Hippocampal formation (tissue), 2 donors: ENCODE results near the gene ENTPD8.
"Not testable (repeated sequence)": the region's sequence is repeated elsewhere in the genome, so short reads cannot be mapped to it uniquely, and the experiment has no call there.

Experiments
- DNase-seq, 2 donors: peaks; one replicate each; lab custom pipeline; 2025; lab: John Stamatoyannopoulos, UW

The ENTPD8 gene

GRCh38 chr9:137394866-137395665 lies 46.1 kb downstream of the ENTPD8 start:
- DNase-seq = no peak

- DNase-seq = no peak
These were observed 47.7 kb downstream of the ENTPD8 start for GRCh38 chr9:137393176-137394150.

- no peak for DNase-seq
These were observed 48.7 kb downstream of the ENTPD8 start for GRCh38 chr9:137392232-137393007.

GRCh38 chr9:137391411-137391754 lies 49.8 kb downstream of the ENTPD8 start:
- DNase-seq = no peak

- DNase-seq = no peak
These were observed 50.4 kb downstream of the ENTPD8 start for GRCh38 chr9:137390553-137391410.

GRCh38 chr9:137389428-137389746 lies 51.8 kb downstream of the ENTPD8 start:
- no peak for DNase-seq

GRCh38 chr9:137388589-137389427 lies 52.3 kb downstream of the ENTPD8 start:
- DNase-seq = no peak

GRCh38 chr9:137387891-137388560 lies 53.1 kb downstream of the ENTPD8 start:
- no peak for DNase-seq

- DNase-seq = no peak
These were observed 53.9 kb downstream of the ENTPD8 start for GRCh38 chr9:137387114-137387890.

- not testable (repeated sequence) for DNase-seq
These were observed 54.5 kb downstream of the ENTPD8 start for GRCh38 chr9:137386507-137387113.

GRCh38 chr9:137385061-137385655 lies 56.0 kb downstream of the ENTPD8 start:
- DNase-seq = no peak
